GM12875 (cell line): ENCODE results near the gene CSTPP1.
"Not testable (repeated sequence)": the region's sequence is repeated elsewhere in the genome, so short reads cannot be mapped to it uniquely, and the experiment has no call there.

ENCODE experiments used
- H3K4me3 ChIP-seq: one replicate; pipeline ENCODE4 v1.5.1; 2011; ENCODE audit warnings: low read depth, low read length, control low read depth
- CTCF ChIP-seq: IDR thresholded peaks from 2 replicates; pipeline ENCODE4 v1.5.1; 2011; ENCODE audit warnings: low read depth, mild to moderate bottlenecking, control low read depth, inconsistent platforms, low read length, moderate library complexity, borderline replicate concordance; ENCODE audit not compliant: insufficient read depth

CSTPP1 gene

GRCh38 chr11:46987183-46987582 is 50.6 kb downstream of the CSTPP1 start:
- no peak overlapping the region for H3K4me3 ChIP-seq
- TF ChIP-seq CTCF: no peak

GRCh38 chr11:46989810-46990487 is 53.4 kb downstream of the CSTPP1 start:
- not testable (repeated sequence) for H3K4me3 ChIP-seq

GRCh38 chr11:46991391-46991790 is 54.8 kb downstream of the CSTPP1 start:
- H3K4me3 ChIP-seq: no peak overlapping the region
- TF ChIP-seq CTCF: no peak

- not testable (repeated sequence) for H3K4me3 ChIP-seq
Measured at GRCh38 chr11:46992386-46992785, 55.8 kb downstream of the CSTPP1 start.

- H3K4me3 ChIP-seq: not testable (repeated sequence)
Measured at GRCh38 chr11:46997796-46998195, 61.2 kb downstream of the CSTPP1 start.

- no peak for TF ChIP-seq CTCF
- no peak overlapping the region for H3K4me3 ChIP-seq
Measured at GRCh38 chr11:46999217-46999616, 62.7 kb downstream of the CSTPP1 start.

GRCh38 chr11:47000033-47000432 is 63.5 kb downstream of the CSTPP1 start:
- H3K4me3 ChIP-seq: no peak overlapping the region
- no peak for TF ChIP-seq CTCF

GRCh38 chr11:47001781-47002181 is 65.2 kb downstream of the CSTPP1 start:
- no peak for TF ChIP-seq CTCF
- no peak overlapping the region for H3K4me3 ChIP-seq

GRCh38 chr11:47002390-47002789 is 65.8 kb downstream of the CSTPP1 start:
- no peak overlapping the region for H3K4me3 ChIP-seq
- TF ChIP-seq CTCF: no peak
